Measurements from ENCODE around the gene CPM.

The CPM gene

GRCh38 chr12:68903511-68903910 lies 29.5 kb downstream of the CPM start:
- H3K36me3 Mint-ChIP-seq = peaks cover 2% of the 10 kb centered on the region
- H3K9me3 Mint-ChIP-seq (ENCODE audit: low read depth) = no peaks in the 10 kb centered on the region
- H3K4me1 Mint-ChIP-seq (ENCODE audit: low read depth) = peaks cover 3% of the 10 kb centered on the region
- H3K27ac Mint-ChIP-seq = no peak overlapping the region
- H3K27me3 Mint-ChIP-seq = peaks cover 1% of the 10 kb centered on the region
- H3K4me3 Mint-ChIP-seq = no peak overlapping the region

GRCh38 chr12:68901551-68901950 lies 31.4 kb downstream of the CPM start:
- Mint-ChIP-seq H3K27ac (no peak overlapping the region), H3K36me3 (no peaks in the 10 kb centered on the region), H3K9me3 (ENCODE audit: low read depth) (no peaks in the 10 kb centered on the region), H3K4me3 (no peak overlapping the region), H3K27me3 (no peaks in the 10 kb centered on the region), H3K4me1 (ENCODE audit: low read depth) (peaks cover 3% of the 10 kb centered on the region)

- H3K9me3 Mint-ChIP-seq (ENCODE audit: low read depth) = no peaks in the 10 kb centered on the region
- peaks cover 3% of the 10 kb centered on the region for H3K4me1 Mint-ChIP-seq (ENCODE audit: low read depth)
- no peaks in the 10 kb centered on the region for H3K36me3 Mint-ChIP-seq
- no peak overlapping the region for H3K4me3 Mint-ChIP-seq
- no peak overlapping the region for H3K27ac Mint-ChIP-seq
- H3K27me3 Mint-ChIP-seq = no peaks in the 10 kb centered on the region
These were observed 31.8 kb downstream of the CPM start for GRCh38 chr12:68901145-68901544.

GRCh38 chr12:68900241-68900640 lies 32.7 kb downstream of the CPM start:
- Mint-ChIP-seq H3K27me3 (no peaks in the 10 kb centered on the region), H3K4me3 (no peak overlapping the region), H3K27ac (no peak overlapping the region), H3K4me1 (ENCODE audit: low read depth) (peaks cover 3% of the 10 kb centered on the region), H3K36me3 (no peaks in the 10 kb centered on the region), H3K9me3 (ENCODE audit: low read depth) (no peaks in the 10 kb centered on the region)

GRCh38 chr12:68899251-68899771 lies 33.7 kb downstream of the CPM start:
- no peak overlapping the region for H3K4me3 Mint-ChIP-seq
- H3K27ac Mint-ChIP-seq = no peak overlapping the region
- no peaks in the 10 kb centered on the region for H3K9me3 Mint-ChIP-seq (ENCODE audit: low read depth)
- H3K27me3 Mint-ChIP-seq = no peaks in the 10 kb centered on the region
- H3K4me1 Mint-ChIP-seq (ENCODE audit: low read depth) = no peaks in the 10 kb centered on the region
- H3K36me3 Mint-ChIP-seq = no peaks in the 10 kb centered on the region

- Mint-ChIP-seq H3K27me3 (peaks cover 1% of the 10 kb centered on the region), H3K27ac (no peak overlapping the region), H3K36me3 (peaks cover 3% of the 10 kb centered on the region), H3K4me3 (no peak overlapping the region), H3K4me1 (ENCODE audit: low read depth) (peaks cover 3% of the 10 kb centered on the region), H3K9me3 (ENCODE audit: low read depth) (no peaks in the 10 kb centered on the region)
These were observed 36.0 kb downstream of the CPM start for GRCh38 chr12:68896881-68897540.

- no peak overlapping the region for H3K27ac Mint-ChIP-seq
- peaks cover 3% of the 10 kb centered on the region for H3K36me3 Mint-ChIP-seq
- no peaks in the 10 kb centered on the region for H3K9me3 Mint-ChIP-seq (ENCODE audit: low read depth)
- peaks cover 2% of the 10 kb centered on the region for H3K27me3 Mint-ChIP-seq
- peaks cover 12% of the 10 kb centered on the region for H3K4me1 Mint-ChIP-seq (ENCODE audit: low read depth)
- H3K4me3 Mint-ChIP-seq = no peak overlapping the region
These were observed 38.6 kb downstream of the CPM start for GRCh38 chr12:68894276-68894855.

- Mint-ChIP-seq H3K9me3 (ENCODE audit: low read depth) (no peaks in the 10 kb centered on the region), H3K27ac (no peak overlapping the region), H3K4me1 (ENCODE audit: low read depth) (peaks cover 12% of the 10 kb centered on the region), H3K4me3 (no peak overlapping the region), H3K36me3 (peaks cover 3% of the 10 kb centered on the region), H3K27me3 (peaks cover 2% of the 10 kb centered on the region)
These were observed 39.2 kb downstream of the CPM start for GRCh38 chr12:68893741-68894140.

GRCh38 chr12:68893201-68893600 lies 39.8 kb downstream of the CPM start:
- Mint-ChIP-seq H3K4me3 (no peak overlapping the region), H3K27me3 (peaks cover 2% of the 10 kb centered on the region), H3K27ac (no peak overlapping the region), H3K9me3 (ENCODE audit: low read depth) (no peaks in the 10 kb centered on the region), H3K4me1 (ENCODE audit: low read depth) (peaks cover 16% of the 10 kb centered on the region), H3K36me3 (peaks cover 3% of the 10 kb centered on the region)

- peaks cover 3% of the 10 kb centered on the region for H3K27me3 Mint-ChIP-seq
- no peaks in the 10 kb centered on the region for H3K9me3 Mint-ChIP-seq (ENCODE audit: low read depth)
- peaks cover 22% of the 10 kb centered on the region for H3K4me1 Mint-ChIP-seq (ENCODE audit: low read depth)
- peaks cover 3% of the 10 kb centered on the region for H3K36me3 Mint-ChIP-seq
- no peak overlapping the region for H3K27ac Mint-ChIP-seq
- no peak overlapping the region for H3K4me3 Mint-ChIP-seq
These were observed 41.8 kb downstream of the CPM start for GRCh38 chr12:68891141-68891540.

GRCh38 chr12:68890701-68891113 lies 42.3 kb downstream of the CPM start:
- Mint-ChIP-seq H3K4me3 (no peak overlapping the region), H3K36me3 (peaks cover 3% of the 10 kb centered on the region), H3K9me3 (ENCODE audit: low read depth) (no peaks in the 10 kb centered on the region), H3K4me1 (ENCODE audit: low read depth) (peaks cover 22% of the 10 kb centered on the region), H3K27me3 (peaks cover 3% of the 10 kb centered on the region), H3K27ac (no peak overlapping the region)

- peaks cover 3% of the 10 kb centered on the region for H3K36me3 Mint-ChIP-seq
- peaks cover 22% of the 10 kb centered on the region for H3K4me1 Mint-ChIP-seq (ENCODE audit: low read depth)
- no peak overlapping the region for H3K4me3 Mint-ChIP-seq
- H3K9me3 Mint-ChIP-seq (ENCODE audit: low read depth) = no peaks in the 10 kb centered on the region
- H3K27ac Mint-ChIP-seq = no peak overlapping the region
- H3K27me3 Mint-ChIP-seq = peaks cover 3% of the 10 kb centered on the region
These were observed 44.7 kb downstream of the CPM start for GRCh38 chr12:68888243-68888642.

GRCh38 chr12:68887641-68888040 lies 45.3 kb downstream of the CPM start:
- Mint-ChIP-seq H3K4me3 (no peak overlapping the region), H3K27ac (no peak overlapping the region), H3K4me1 (ENCODE audit: low read depth) (peaks cover 22% of the 10 kb centered on the region), H3K36me3 (peaks cover 3% of the 10 kb centered on the region), H3K9me3 (ENCODE audit: low read depth) (no peaks in the 10 kb centered on the region), H3K27me3 (peaks cover 3% of the 10 kb centered on the region)

GRCh38 chr12:68886636-68887572 lies 46.1 kb downstream of the CPM start:
- H3K9me3 Mint-ChIP-seq (ENCODE audit: low read depth) = peaks cover 4% of the 10 kb centered on the region

GRCh38 chr12:68885381-68885780 lies 47.6 kb downstream of the CPM start:
- Mint-ChIP-seq H3K27me3 (peaks cover 1% of the 10 kb centered on the region), H3K36me3 (peaks cover 6% of the 10 kb centered on the region), H3K27ac (no peak overlapping the region), H3K4me3 (no peak overlapping the region), H3K4me1 (ENCODE audit: low read depth) (peaks cover 10% of the 10 kb centered on the region), H3K9me3 (ENCODE audit: low read depth) (peaks cover 4% of the 10 kb centered on the region)

More at GRCh38 chr12:68886636-68887572, 46.1 kb downstream of the CPM start:
- Mint-ChIP-seq H3K36me3 (peaks cover 6% of the 10 kb centered on the region), H3K4me3 (no peak overlapping the region), H3K27me3 (peaks cover 1% of the 10 kb centered on the region), H3K27ac (no peak overlapping the region), H3K4me1 (ENCODE audit: low read depth) (peaks cover 17% of the 10 kb centered on the region)
